Ovary (tissue), 3 donors: ENCODE results near the gene F8A1.

Experiments
- CTCF ChIP-seq, 3 donors: fragments of 450-650 bp in 2 of 3; fragments of 200-600 bp in 1 of 3; IDR thresholded peaks; one replicate each; pipeline versions ENCODE4 v1.5.1 to v1.8.0; 2016 to 2022; ENCODE audit warnings: antibody characterized with exemption in 3 of 3, mild to moderate bottlenecking in 1 of 3
- EP300 ChIP-seq: sonication (generic); formaldehyde crosslinking; IDR thresholded peaks from one replicate; pipeline ENCODE4 v1.6.1; 2017; ENCODE audit warnings: antibody characterized with exemption
- POLR2A ChIP-seq: fragments of 450-650 bp; IDR thresholded peaks from one replicate; pipeline ENCODE4 v1.6.1; 2017; ENCODE audit warnings: antibody characterized with exemption, mild to moderate bottlenecking, moderate library complexity
- donor health status: DM: no; HTN: no; CAD: no.

- TF ChIP-seq CTCF (IDR thresholded peaks at IDR 0.05) (no peak), POLR2A (no peak), EP300 (no peak)
Measured at GRCh38 chrX:154850957-154851611, 35.1 kb upstream of the F8A1 start.
